Epithelial cell of proximal tubule (primary cell): ENCODE data around the gene TUBB. TPM values are rescaled to one million over a fixed set of nuclear protein-coding genes. Genes with fewer than 3 reads are reported as not detected.
A peak's percentile ranks its signal among the peaks of the same experiment; 100 is the strongest.
"Not testable (repeated sequence)": the region's sequence is repeated elsewhere in the genome, so short reads cannot be mapped to it uniquely, and the experiment has no call there.

Source experiments
- DNase-seq: peaks from one replicate; pipeline ENCODE4 v3.0.0-alpha.2; 2011; ENCODE audit warnings: low read depth
- H3K4me3 ChIP-seq: 2 replicates; pipeline ENCODE4 v1.5.1; 2011; ENCODE audit warnings: low read depth, mild to moderate bottlenecking, low read length
- CTCF ChIP-seq: conservative IDR thresholded peaks from 2 replicates; pipeline ENCODE4 v1.5.1; 2012; ENCODE audit warnings: low read depth, mild to moderate bottlenecking, low read length
- total RNA-seq: library from RNA; depleted of rRNA; stranded (reverse); fragments of >200 nt; gene quantifications from 2 replicates; pipeline ENCODE4 v1.2.3, GENCODE V29; 2015

The TUBB gene
- total RNA-seq, 1 donor from 2014 or later = 1,157 TPM

GRCh38 chr6:30749554-30750378, 29.6 kb downstream of the TUBB start:
- H3K4me3 ChIP-seq = no peak overlapping the region
- TF ChIP-seq CTCF = no peak
- DNase-seq = no peak

GRCh38 chr6:30750379-30750668, 30.2 kb downstream of the TUBB start:
- no peak overlapping the region for H3K4me3 ChIP-seq
- TF ChIP-seq CTCF = no peak
- DNase-seq = no peak

- TF ChIP-seq CTCF = peak; percentile 26
- no peak overlapping the region for H3K4me3 ChIP-seq
- DNase-seq = peak; percentile 96
These were observed 32.2 kb downstream of the TUBB start for GRCh38 chr6:30752157-30752927.

- DNase-seq = no peak
- no peak overlapping the region for H3K4me3 ChIP-seq
- TF ChIP-seq CTCF = no peak
These were observed 34.5 kb downstream of the TUBB start for GRCh38 chr6:30754631-30755030.

- not testable (repeated sequence) for H3K4me3 ChIP-seq, DNase-seq
These were observed 36.4 kb downstream of the TUBB start for GRCh38 chr6:30756405-30757003.

GRCh38 chr6:30757261-30757904, 37.2 kb downstream of the TUBB start:
- TF ChIP-seq CTCF = no peak
- DNase-seq = no peak

More at GRCh38 chr6:30757261-30757904, 37.2 kb downstream of the TUBB start:
- H3K4me3 ChIP-seq = no peak overlapping the region
